Inferior parietal cortex (tissue), 1 donor: Measurements from ENCODE around the gene CSNK1A1L.
"Not testable (repeated sequence)": the region's sequence is repeated elsewhere in the genome, so short reads cannot be mapped to it uniquely, and the experiment has no call there.

ENCODE experiments used
- DNase-seq: peaks from one replicate; pipeline ENCODE4 v3.0.0-alpha.2; 2016; ENCODE audit errors: extremely low spot score

The CSNK1A1L gene

GRCh38 chr13:37058910-37059847 is 46.3 kb downstream of the CSNK1A1L start, which contains the start of gene SUPT20H:
Gene SUPT20H, minus strand, starts transcription at chr13:37059688. Its CDS starts 8,198 bp downstream, at chr13:37051490.
- peak; percentile 81 for DNase-seq

GRCh38 chr13:37056228-37056627 is 49.2 kb downstream of the CSNK1A1L start:
- not testable (repeated sequence) for DNase-seq
